ENCODE results near the gene BOC.

The BOC gene

GRCh38 chr3:113213896-113214587, 2.7 kb downstream of the BOC start:
- H3K4me3 ChIP-seq (ENCODE audit: low read depth in 1 of 2, low read length in 2 of 2): no peak overlapping the region
- no peaks in the 10 kb centered on the region for H3K36me3 ChIP-seq (ENCODE audit: control insufficient read depth in 1 of 2, insufficient read depth in 2 of 2, low read length in 2 of 2)
- no peaks in the 10 kb centered on the region for H3K9me3 ChIP-seq (ENCODE audit: control insufficient read depth in 1 of 2, low read length in 2 of 2)
- H3K27me3 ChIP-seq (ENCODE audit: control insufficient read depth in 1 of 2, insufficient read depth in 2 of 2, low read length in 2 of 2): peaks cover 25 to 37% of the 10 kb centered on the region in 2 donors
- no peak overlapping the region for H3K27ac ChIP-seq (ENCODE audit: low read depth, low read length)
- peaks cover 7% of the 10 kb centered on the region in 2 donors for H3K4me1 ChIP-seq (ENCODE audit: control insufficient read depth in 1 of 2, insufficient read depth in 2 of 2, low read length in 2 of 2)
- no peak overlapping the region for H3K9ac ChIP-seq (ENCODE audit: low read depth in 1 of 2, low read length in 2 of 2)

- no peak overlapping the region for H3K4me3 ChIP-seq (ENCODE audit: low read depth in 1 of 2, low read length in 2 of 2)
- H3K27ac ChIP-seq (ENCODE audit: low read depth, low read length): no peak overlapping the region
- H3K36me3 ChIP-seq (ENCODE audit: control insufficient read depth in 1 of 2, insufficient read depth in 2 of 2, low read length in 2 of 2): no peaks in the 10 kb centered on the region
- peaks cover 7% of the 10 kb centered on the region in 2 donors for H3K4me1 ChIP-seq (ENCODE audit: control insufficient read depth in 1 of 2, insufficient read depth in 2 of 2, low read length in 2 of 2)
- no peaks in the 10 kb centered on the region for H3K9me3 ChIP-seq (ENCODE audit: control insufficient read depth in 1 of 2, low read length in 2 of 2)
- H3K9ac ChIP-seq (ENCODE audit: low read depth in 1 of 2, low read length in 2 of 2): no peak overlapping the region
- peaks cover 25 to 37% of the 10 kb centered on the region in 2 donors for H3K27me3 ChIP-seq (ENCODE audit: control insufficient read depth in 1 of 2, insufficient read depth in 2 of 2, low read length in 2 of 2)
Observed at GRCh38 chr3:113214917-113215595, 3.7 kb downstream of the BOC start.

- H3K27me3 ChIP-seq (ENCODE audit: control insufficient read depth in 1 of 2, insufficient read depth in 2 of 2, low read length in 2 of 2): peaks cover 16 to 23% of the 10 kb centered on the region in 2 donors
- H3K9ac ChIP-seq (ENCODE audit: low read depth in 1 of 2, low read length in 2 of 2): no peak overlapping the region
- no peak overlapping the region for H3K27ac ChIP-seq (ENCODE audit: low read depth, low read length)
- H3K4me1 ChIP-seq (ENCODE audit: control insufficient read depth in 1 of 2, insufficient read depth in 2 of 2, low read length in 2 of 2): peaks cover 7 to 9% of the 10 kb centered on the region in 2 donors
- no peak overlapping the region for H3K4me3 ChIP-seq (ENCODE audit: low read depth in 1 of 2, low read length in 2 of 2)
- no peaks in the 10 kb centered on the region for H3K36me3 ChIP-seq (ENCODE audit: control insufficient read depth in 1 of 2, insufficient read depth in 2 of 2, low read length in 2 of 2)
- no peaks in the 10 kb centered on the region for H3K9me3 ChIP-seq (ENCODE audit: control insufficient read depth in 1 of 2, low read length in 2 of 2)
Observed at GRCh38 chr3:113216393-113216792, 5.0 kb downstream of the BOC start.

GRCh38 chr3:113218011-113218680, 6.8 kb downstream of the BOC start:
- peaks cover 2 to 3% of the 10 kb centered on the region in 2 donors for H3K4me1 ChIP-seq (ENCODE audit: control insufficient read depth in 1 of 2, insufficient read depth in 2 of 2, low read length in 2 of 2)
- H3K9me3 ChIP-seq (ENCODE audit: control insufficient read depth in 1 of 2, low read length in 2 of 2): no peaks in the 10 kb centered on the region
- no peak overlapping the region for H3K4me3 ChIP-seq (ENCODE audit: low read depth in 1 of 2, low read length in 2 of 2)
- H3K27me3 ChIP-seq (ENCODE audit: control insufficient read depth in 1 of 2, insufficient read depth in 2 of 2, low read length in 2 of 2): peaks cover 6 to 13% of the 10 kb centered on the region in 2 donors
- no peak overlapping the region for H3K27ac ChIP-seq (ENCODE audit: low read depth, low read length)
- H3K36me3 ChIP-seq (ENCODE audit: control insufficient read depth in 1 of 2, insufficient read depth in 2 of 2, low read length in 2 of 2): no peaks in the 10 kb centered on the region
- H3K9ac ChIP-seq (ENCODE audit: low read depth in 1 of 2, low read length in 2 of 2): no peak overlapping the region

- Histone ChIP-seq H3K27me3 (ENCODE audit: control insufficient read depth in 1 of 2, insufficient read depth in 2 of 2, low read length in 2 of 2) (peaks cover 4 to 8% of the 10 kb centered on the region in 2 donors), H3K4me3 (ENCODE audit: low read depth in 1 of 2, low read length in 2 of 2) (no peak overlapping the region), H3K36me3 (ENCODE audit: control insufficient read depth in 1 of 2, insufficient read depth in 2 of 2, low read length in 2 of 2) (no peaks in the 10 kb centered on the region), H3K9me3 (ENCODE audit: control insufficient read depth in 1 of 2, low read length in 2 of 2) (no peaks in the 10 kb centered on the region), H3K27ac (ENCODE audit: low read depth, low read length) (no peak overlapping the region), H3K4me1 (ENCODE audit: control insufficient read depth in 1 of 2, insufficient read depth in 2 of 2, low read length in 2 of 2) (peaks cover 0 to 4% of the 10 kb centered on the region in 2 donors), H3K9ac (ENCODE audit: low read depth in 1 of 2, low read length in 2 of 2) (no peak overlapping the region)
Observed at GRCh38 chr3:113218681-113219045, 7.3 kb downstream of the BOC start.

- H3K9me3 ChIP-seq (ENCODE audit: control insufficient read depth in 1 of 2, low read length in 2 of 2): no peaks in the 10 kb centered on the region
- H3K27ac ChIP-seq (ENCODE audit: low read depth, low read length): no peak overlapping the region
- H3K4me3 ChIP-seq (ENCODE audit: low read depth in 1 of 2, low read length in 2 of 2): no peak overlapping the region
- H3K9ac ChIP-seq (ENCODE audit: low read depth in 1 of 2, low read length in 2 of 2): no peak overlapping the region
- H3K36me3 ChIP-seq (ENCODE audit: control insufficient read depth in 1 of 2, insufficient read depth in 2 of 2, low read length in 2 of 2): no peaks in the 10 kb centered on the region
- H3K4me1 ChIP-seq (ENCODE audit: control insufficient read depth in 1 of 2, insufficient read depth in 2 of 2, low read length in 2 of 2): peaks cover 4 to 8% of the 10 kb centered on the region in 2 donors
- peaks cover 0 to 3% of the 10 kb centered on the region in 2 donors for H3K27me3 ChIP-seq (ENCODE audit: control insufficient read depth in 1 of 2, insufficient read depth in 2 of 2, low read length in 2 of 2)
Observed at GRCh38 chr3:113219605-113220300, 8.4 kb downstream of the BOC start.

- no peaks in the 10 kb centered on the region for H3K27me3 ChIP-seq (ENCODE audit: control insufficient read depth in 1 of 2, insufficient read depth in 2 of 2, low read length in 2 of 2)
- H3K4me3 ChIP-seq (ENCODE audit: low read depth in 1 of 2, low read length in 2 of 2): no peak overlapping the region
- H3K9me3 ChIP-seq (ENCODE audit: control insufficient read depth in 1 of 2, low read length in 2 of 2): no peaks in the 10 kb centered on the region
- no peak overlapping the region for H3K9ac ChIP-seq (ENCODE audit: low read depth in 1 of 2, low read length in 2 of 2)
- H3K4me1 ChIP-seq (ENCODE audit: control insufficient read depth in 1 of 2, insufficient read depth in 2 of 2, low read length in 2 of 2): peaks cover 4 to 8% of the 10 kb centered on the region in 2 donors
- no peaks in the 10 kb centered on the region for H3K36me3 ChIP-seq (ENCODE audit: control insufficient read depth in 1 of 2, insufficient read depth in 2 of 2, low read length in 2 of 2)
- no peak overlapping the region for H3K27ac ChIP-seq (ENCODE audit: low read depth, low read length)
Observed at GRCh38 chr3:113220721-113221120, 9.4 kb downstream of the BOC start.

GRCh38 chr3:113221721-113222257, 10.4 kb downstream of the BOC start:
- H3K4me1 ChIP-seq (ENCODE audit: control insufficient read depth in 1 of 2, insufficient read depth in 2 of 2, low read length in 2 of 2): peaks cover 4 to 8% of the 10 kb centered on the region in 2 donors
- no peaks in the 10 kb centered on the region for H3K36me3 ChIP-seq (ENCODE audit: control insufficient read depth in 1 of 2, insufficient read depth in 2 of 2, low read length in 2 of 2)
- H3K27ac ChIP-seq (ENCODE audit: low read depth, low read length): no peak overlapping the region
- H3K9me3 ChIP-seq (ENCODE audit: control insufficient read depth in 1 of 2, low read length in 2 of 2): no peaks in the 10 kb centered on the region
- H3K27me3 ChIP-seq (ENCODE audit: control insufficient read depth in 1 of 2, insufficient read depth in 2 of 2, low read length in 2 of 2): no peaks in the 10 kb centered on the region
- H3K9ac ChIP-seq (ENCODE audit: low read depth in 1 of 2, low read length in 2 of 2): no peak overlapping the region
- H3K4me3 ChIP-seq (ENCODE audit: low read depth in 1 of 2, low read length in 2 of 2): no peak overlapping the region

GRCh38 chr3:113222451-113223086, 11.2 kb downstream of the BOC start:
- H3K36me3 ChIP-seq (ENCODE audit: control insufficient read depth in 1 of 2, insufficient read depth in 2 of 2, low read length in 2 of 2): no peaks in the 10 kb centered on the region
- H3K4me3 ChIP-seq (ENCODE audit: low read depth in 1 of 2, low read length in 2 of 2): no peak overlapping the region
- H3K27ac ChIP-seq (ENCODE audit: low read depth, low read length): no peak overlapping the region
- peaks cover 4 to 8% of the 10 kb centered on the region in 2 donors for H3K4me1 ChIP-seq (ENCODE audit: control insufficient read depth in 1 of 2, insufficient read depth in 2 of 2, low read length in 2 of 2)
- H3K9ac ChIP-seq (ENCODE audit: low read depth in 1 of 2, low read length in 2 of 2): no peak overlapping the region
- H3K27me3 ChIP-seq (ENCODE audit: control insufficient read depth in 1 of 2, insufficient read depth in 2 of 2, low read length in 2 of 2): no peaks in the 10 kb centered on the region
- H3K9me3 ChIP-seq (ENCODE audit: control insufficient read depth in 1 of 2, low read length in 2 of 2): no peaks in the 10 kb centered on the region

Measured in duodenal mucosa (tissue), 2 donors.